Neural progenitor cell (in vitro differentiated cells): ENCODE data around the gene PRSS33. TPM values are rescaled to one million over a fixed set of nuclear protein-coding genes. Genes with fewer than 3 reads are reported as not detected.

Source experiments
- DNase-seq: peaks from one replicate; pipeline ENCODE4 v3.0.0-alpha.2; 2016; ENCODE audit warnings: low spot score
- H2AFZ ChIP-seq: fragments of 200-600 bp; sonication (generic); replicated peaks from 2 replicates; pipeline ENCODE4 v1.6.1; 2016; ENCODE audit warnings: antibody characterized with exemption
- H3F3A ChIP-seq: fragments of 200-600 bp; sonication (generic); 2 replicates; pipeline ENCODE4 v1.6.1; 2016; ENCODE audit warnings: antibody characterized with exemption, low read depth
- H3K27ac ChIP-seq: fragments of 200-600 bp; sonication (generic); 2 replicates; pipeline ENCODE4 v1.5.1; 2016; ENCODE audit warnings: mild to moderate bottlenecking
- H3K27me3 ChIP-seq: fragments of 200-600 bp; sonication (generic); 2 replicates; pipeline ENCODE4 v1.6.1; 2016; ENCODE audit warnings: mild to moderate bottlenecking, moderate library complexity
- H3K36me3 ChIP-seq: fragments of 200-600 bp; sonication (generic); 2 replicates; pipeline ENCODE4 v1.5.1; 2016
- H3K4me1 ChIP-seq: fragments of 200-600 bp; sonication (generic); 2 replicates; pipeline ENCODE4 v1.6.1; 2016; ENCODE audit warnings: mixed run types
- H3K4me2 ChIP-seq: fragments of 200-600 bp; sonication (generic); 2 replicates; pipeline ENCODE4 v1.6.1; 2016
- H3K4me3 ChIP-seq: fragments of 200-600 bp; sonication (generic); 2 replicates; pipeline ENCODE4 v1.5.1; 2016
- H3K79me2 ChIP-seq: fragments of 200-600 bp; sonication (generic); 2 replicates; pipeline ENCODE4 v1.6.1; 2016; ENCODE audit warnings: low read depth
- H3K9ac ChIP-seq: fragments of 200-600 bp; sonication (generic); 2 replicates; pipeline ENCODE4 v1.6.1; 2016
- H3K9me3 ChIP-seq: fragments of 200-600 bp; sonication (generic); 2 replicates; pipeline ENCODE4 v1.5.1; 2016; ENCODE audit warnings: low read depth
- H4K20me1 ChIP-seq: fragments of 200-600 bp; sonication (generic); 2 replicates; pipeline ENCODE4 v1.6.1; 2016; ENCODE audit warnings: low read depth
- H3K27ac Mint-ChIP-seq: 3 replicates; pipeline ENCODE4 v1.8.0; 2021; ENCODE audit warnings: mixed read lengths
- H3K27me3 Mint-ChIP-seq: 2 replicates; pipeline ENCODE4 v1.8.0; 2022; ENCODE audit warnings: low read depth, mild to moderate bottlenecking, inconsistent platforms, moderate library complexity, mixed read lengths; ENCODE audit not compliant: insufficient read depth
- H3K36me3 Mint-ChIP-seq: 3 replicates; pipeline ENCODE4 v1.8.0; 2021; ENCODE audit warnings: mixed read lengths
- H3K4me1 Mint-ChIP-seq: 3 replicates; pipeline ENCODE4 v1.8.0; 2021; ENCODE audit warnings: mixed read lengths
- H3K4me3 Mint-ChIP-seq: 3 replicates; pipeline ENCODE4 v1.8.0; 2021; ENCODE audit warnings: mild to moderate bottlenecking, moderate library complexity, mixed read lengths
- H3K9me3 Mint-ChIP-seq: 3 replicates; pipeline ENCODE4 v1.8.0; 2020; ENCODE audit warnings: mixed read lengths
- EZH2 ChIP-seq: fragments of 200-600 bp; sonication (generic); IDR thresholded peaks from 2 replicates; pipeline ENCODE4 v1.6.1; 2017; ENCODE audit warnings: antibody characterized with exemption, mild to moderate bottlenecking, moderate library complexity
- EZH2phosphoT487 ChIP-seq: fragments of 200-600 bp; sonication (generic); IDR thresholded peaks from 2 replicates; pipeline ENCODE4 v1.6.1; 2017; ENCODE audit warnings: antibody characterized with exemption
- total RNA-seq: library from RNA; depleted of rRNA; stranded (reverse); fragments of >200 nt; gene quantifications from 2 replicates; pipeline ENCODE4 v1.2.3, GENCODE V29; 2015; ENCODE audit warnings: low replicate concordance
- TF ChIP-seq, protein P1 (sequence below): fragments of 200-600 bp; sonication (generic); IDR thresholded peaks from 2 replicates; pipeline ENCODE4 v1.5.1; 2017; ENCODE audit warnings: antibody characterized with exemption, mild to moderate bottlenecking

Gene PRSS33
- total RNA-seq, 1 donor from 2014 or later, result 0.73 TPM

DNA sequence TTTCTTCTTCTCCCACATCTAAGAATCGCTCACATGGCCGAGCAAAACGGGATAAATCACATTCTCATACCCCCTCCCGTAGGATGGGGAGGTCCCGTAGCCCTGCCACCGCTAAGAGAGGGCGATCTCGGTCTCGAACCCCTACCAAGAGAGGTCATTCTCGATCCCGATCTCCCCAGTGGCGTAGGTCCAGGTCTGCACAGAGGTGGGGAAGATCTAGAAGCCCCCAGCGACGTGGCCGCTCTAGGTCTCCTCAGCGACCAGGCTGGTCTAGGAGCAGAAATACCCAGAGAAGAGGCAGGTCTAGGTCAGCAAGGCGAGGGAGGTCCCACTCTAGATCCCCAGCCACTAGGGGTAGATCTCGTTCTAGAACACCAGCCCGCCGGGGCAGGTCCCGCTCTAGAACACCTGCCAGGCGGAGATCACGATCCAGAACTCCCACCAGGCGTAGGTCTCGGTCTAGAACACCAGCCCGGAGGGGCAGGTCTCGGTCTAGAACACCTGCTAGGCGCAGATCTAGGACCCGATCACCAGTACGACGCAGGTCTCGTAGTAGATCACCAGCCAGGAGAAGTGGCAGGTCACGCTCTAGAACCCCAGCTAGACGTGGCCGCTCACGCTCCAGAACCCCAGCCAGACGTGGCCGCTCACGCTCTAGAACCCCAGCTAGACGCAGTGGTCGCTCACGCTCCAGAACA is 25.3 kb downstream of the PRSS33 start:
- peaks cover 72% of the 10 kb centered on the region for H3K36me3 ChIP-seq
- TF ChIP-seq EZH2phosphoT487, result no peak
- no peak for TF ChIP-seq EZH2
- TF ChIP-seq, protein P1, sequence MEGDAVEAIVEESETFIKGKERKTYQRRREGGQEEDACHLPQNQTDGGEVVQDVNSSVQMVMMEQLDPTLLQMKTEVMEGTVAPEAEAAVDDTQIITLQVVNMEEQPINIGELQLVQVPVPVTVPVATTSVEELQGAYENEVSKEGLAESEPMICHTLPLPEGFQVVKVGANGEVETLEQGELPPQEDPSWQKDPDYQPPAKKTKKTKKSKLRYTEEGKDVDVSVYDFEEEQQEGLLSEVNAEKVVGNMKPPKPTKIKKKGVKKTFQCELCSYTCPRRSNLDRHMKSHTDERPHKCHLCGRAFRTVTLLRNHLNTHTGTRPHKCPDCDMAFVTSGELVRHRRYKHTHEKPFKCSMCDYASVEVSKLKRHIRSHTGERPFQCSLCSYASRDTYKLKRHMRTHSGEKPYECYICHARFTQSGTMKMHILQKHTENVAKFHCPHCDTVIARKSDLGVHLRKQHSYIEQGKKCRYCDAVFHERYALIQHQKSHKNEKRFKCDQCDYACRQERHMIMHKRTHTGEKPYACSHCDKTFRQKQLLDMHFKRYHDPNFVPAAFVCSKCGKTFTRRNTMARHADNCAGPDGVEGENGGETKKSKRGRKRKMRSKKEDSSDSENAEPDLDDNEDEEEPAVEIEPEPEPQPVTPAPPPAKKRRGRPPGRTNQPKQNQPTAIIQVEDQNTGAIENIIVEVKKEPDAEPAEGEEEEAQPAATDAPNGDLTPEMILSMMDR, result no peak
- H2AFZ ChIP-seq, result no peak overlapping the region
- H3K79me2 ChIP-seq, result peaks cover 100% of the 10 kb centered on the region
- no peak overlapping the region for H3K27ac ChIP-seq
- no peak overlapping the region for H3K9ac ChIP-seq
- H3K4me3 ChIP-seq, result no peak overlapping the region
- H3K9me3 ChIP-seq, result no peaks in the 10 kb centered on the region
- peaks cover 57% of the 10 kb centered on the region for H3F3A ChIP-seq
- H3K4me1 ChIP-seq, result no peaks in the 10 kb centered on the region
- Mint-ChIP-seq H3K27ac (no peak overlapping the region), H3K9me3 (peaks cover 47% of the 10 kb centered on the region), H3K36me3 (peaks cover 96% of the 10 kb centered on the region), H3K4me1 (no peaks in the 10 kb centered on the region), H3K4me3 (no peak overlapping the region), H3K27me3 (peaks cover 23% of the 10 kb centered on the region)
- H3K4me2 ChIP-seq, result no peak overlapping the region
- H4K20me1 ChIP-seq, result peaks cover 22% of the 10 kb centered on the region
- DNase-seq, result no peak
- no peaks in the 10 kb centered on the region for H3K27me3 ChIP-seq

DNA sequence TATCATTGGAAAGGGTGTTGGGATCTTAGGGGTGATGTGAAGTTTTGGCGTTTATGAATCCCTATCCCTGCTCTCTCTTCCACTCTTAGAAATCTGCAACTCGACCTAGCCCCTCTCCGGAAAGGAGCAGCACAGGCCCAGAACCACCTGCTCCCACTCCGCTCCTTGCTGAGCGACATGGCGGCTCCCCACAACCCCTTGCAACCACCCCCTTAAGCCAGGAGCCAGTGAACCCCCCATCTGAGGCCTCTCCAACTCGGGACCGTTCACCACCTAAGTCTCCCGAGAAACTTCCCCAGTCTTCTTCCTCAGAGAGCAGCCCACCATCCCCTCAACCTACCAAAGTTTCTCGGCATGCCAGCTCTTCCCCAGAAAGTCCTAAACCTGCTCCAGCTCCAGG is 25.9 kb downstream of the PRSS33 start:
- Mint-ChIP-seq H3K36me3 (peaks cover 96% of the 10 kb centered on the region), H3K4me1 (no peaks in the 10 kb centered on the region), H3K27ac (no peak overlapping the region), H3K9me3 (peaks cover 45% of the 10 kb centered on the region), H3K4me3 (no peak overlapping the region), H3K27me3 (peaks cover 22% of the 10 kb centered on the region)
- H3K27me3 ChIP-seq, result no peaks in the 10 kb centered on the region
- H3K36me3 ChIP-seq, result peaks cover 72% of the 10 kb centered on the region
- no peak overlapping the region for H3K9ac ChIP-seq
- no peak for DNase-seq
- no peaks in the 10 kb centered on the region for H3K9me3 ChIP-seq
- TF ChIP-seq EZH2phosphoT487, result no peak
- TF ChIP-seq, protein P1, result no peak
- H4K20me1 ChIP-seq, result peaks cover 22% of the 10 kb centered on the region
- no peaks in the 10 kb centered on the region for H3K4me1 ChIP-seq
- H3K4me2 ChIP-seq, result no peak overlapping the region
- no peak overlapping the region for H2AFZ ChIP-seq
- H3K4me3 ChIP-seq, result no peak overlapping the region
- peaks cover 57% of the 10 kb centered on the region for H3F3A ChIP-seq
- H3K27ac ChIP-seq, result no peak overlapping the region
- H3K79me2 ChIP-seq, result peaks cover 100% of the 10 kb centered on the region

DNA sequence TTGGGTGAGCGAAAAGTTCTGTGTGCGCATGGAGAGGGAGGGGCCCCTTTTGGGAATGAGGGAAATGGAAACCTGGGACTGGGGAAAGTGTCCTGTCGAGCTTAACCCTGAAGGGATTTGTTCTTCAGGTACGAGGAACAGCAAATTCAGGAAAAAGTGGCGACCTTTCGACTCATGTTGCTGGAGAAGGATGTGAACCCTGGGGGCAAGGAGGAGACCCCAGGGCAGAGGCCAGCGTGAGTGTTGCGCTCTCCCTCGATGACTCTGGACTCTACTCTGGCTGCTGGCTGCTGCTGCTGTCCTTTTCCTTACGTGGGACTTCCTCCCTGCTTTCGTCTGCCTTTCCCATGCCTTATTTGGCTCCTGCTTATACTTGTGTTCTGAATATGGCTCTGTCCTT is 30.0 kb downstream of the PRSS33 start:
- Mint-ChIP-seq H3K9me3 (peaks cover 20% of the 10 kb centered on the region), H3K27me3 (peaks cover 12% of the 10 kb centered on the region), H3K36me3 (peaks cover 73% of the 10 kb centered on the region), H3K4me3 (peak overlapping the region; percentile 8), H3K27ac (no peak overlapping the region), H3K4me1 (peaks cover 22% of the 10 kb centered on the region)
- Histone ChIP-seq H3K4me1 (peaks cover 13% of the 10 kb centered on the region), H3K9ac (no peak overlapping the region), H4K20me1 (peaks cover 53% of the 10 kb centered on the region), H3K79me2 (peaks cover 96% of the 10 kb centered on the region), H3K4me2 (no peak overlapping the region), H2AFZ (no peak overlapping the region), H3K27ac (no peak overlapping the region), H3K9me3 (no peaks in the 10 kb centered on the region), H3K36me3 (peaks cover 45% of the 10 kb centered on the region), H3K4me3 (no peak overlapping the region), H3F3A (peaks cover 40% of the 10 kb centered on the region), H3K27me3 (no peaks in the 10 kb centered on the region)
- TF ChIP-seq, protein P1, result no peak
- TF ChIP-seq EZH2phosphoT487, result no peak
- TF ChIP-seq EZH2, result no peak
- no peak for DNase-seq
